Heart left ventricle (tissue), 16 donors: ENCODE data around the gene ASCL2. TPM values are rescaled to one million over a fixed set of nuclear protein-coding genes. Genes with fewer than 3 reads are reported as not detected.
A peak's percentile ranks its signal among the peaks of the same experiment; 100 is the strongest.

ENCODE experiments used
- ATAC-seq, 4 donors: fragments of 200-7000 bp; cut with Tn5 transposase; one replicate each; pipeline ENCODE4 v1.9.1; 2020 to 2022; ENCODE audit warnings: moderate library complexity in 4 of 4, mild to moderate bottlenecking in 3 of 4, moderate number of reproducible peaks in 1 of 4
- DNase-seq, 5 donors: peaks; one replicate each; pipeline ENCODE4 v3.0.0-alpha.2; 2020
- H3K27ac ChIP-seq, 12 donors: fragments of 200-600 bp; sonication (generic) in 4 of 12; one replicate each; pipeline versions ENCODE4 v1.5.0 to v1.8.0; 2016 to 2022; ENCODE audit warnings: mild to moderate bottlenecking in 2 of 12
- H3K27me3 ChIP-seq, 9 donors: fragments of 200-600 bp; sonication (generic) in 2 of 9; one replicate each; pipeline versions ENCODE4 v1.5.1 to v1.8.0; 2016 to 2022; ENCODE audit warnings: mild to moderate bottlenecking in 3 of 9
- H3K36me3 ChIP-seq, 9 donors: fragments of 200-600 bp; sonication (generic) in 2 of 9; one replicate each; pipeline versions ENCODE4 v1.5.0 to v1.8.0; 2018 to 2022; ENCODE audit warnings: mild to moderate bottlenecking in 2 of 9
- H3K4me1 ChIP-seq, 12 donors: fragments of 200-600 bp; sonication (generic) in 4 of 12; one replicate each; pipeline versions ENCODE4 v1.5.0 to v1.8.0; 2016 to 2022; ENCODE audit warnings: mild to moderate bottlenecking in 3 of 12
- H3K4me3 ChIP-seq, 12 donors: fragments of 200-600 bp; sonication (generic) in 4 of 12; one replicate each; pipeline versions ENCODE4 v1.5.0 to v1.8.0; 2017 to 2022; ENCODE audit warnings: mild to moderate bottlenecking in 9 of 12, moderate library complexity in 4 of 12
- H3K9me3 ChIP-seq, 12 donors: fragments of 200-600 bp; sonication (generic) in 4 of 12; one replicate each; pipeline versions ENCODE4 v1.5.0 to v1.8.0; 2016 to 2022; ENCODE audit warnings: mild to moderate bottlenecking in 1 of 12
- CTCF ChIP-seq, 12 donors: fragments of 200-600 bp; sonication (generic) in 4 of 12; IDR thresholded peaks; one replicate each; pipeline versions ENCODE4 v1.5.0 to v1.8.0; 2018 to 2022; ENCODE audit warnings: antibody characterized with exemption in 12 of 12, mild to moderate bottlenecking in 5 of 12
- POLR2A ChIP-seq, 2 donors: fragments of 450-650 bp; IDR thresholded peaks; one replicate each; pipeline ENCODE4 v1.6.1; 2017; ENCODE audit warnings: antibody characterized with exemption in 2 of 2, mild to moderate bottlenecking in 2 of 2, moderate library complexity in 2 of 2
- WGBS, 4 donors: extraction: QIAGEN DNeasy Blood & Tissue Kit in 2 of 4; methylation state at CpG; one replicate each; pipeline versions ENCODE4 v1.1.5 to v1.1.7; 2013 to 2018; 5-methylcytosine and 5-hydroxymethylcytosine counted together
- intact Hi-C, 10 donors: fragments of 100-400 bp; cut with DNase I; formaldehyde crosslinking; loops; one replicate each; pipeline versions ENCODE4 v1.11.1 to v1.14.2; 2022
- polyA plus RNA-seq, 2 donors: library from polyadenylated mRNA; stranded (reverse); fragments of 200-250 nt; gene quantifications; one replicate each; pipeline ENCODE4 v1.2.3, GENCODE V29; 2013
- total RNA-seq, 9 donors: library from RNA; depleted of rRNA in 2 of 9; stranded (reverse); fragments of >200 nt in 2 of 9; fragmentation: NEBNext Ultra II Directional in 3 of 9; extraction: Animal tissue kit (Norgen Biotek cat#: 25700) in 3 of 9; gene quantifications; one replicate each; pipeline versions ENCODE4 v1.1.0 to v1.2.4, GENCODE V29; 2016 to 2023
- donor health status: ischemic (EF 13 %, LVEDD 7.1; RV severe dilation, severe dysfunction).
- donor health status: healthy with polysubstance abuse.
- donor health status: DM: no; HTN: yes; CAD: no.
- donor health status: DM: no; HTN: no; CAD: no.
- donor health status: ischemic (EF 25% LVEDD 6.9; RV normal size, moderate dysfunction).
- donor health status: ischemic (EF 25% LVEDD 5.7; RV mildly dilated, moderate dysfunction).
- donor health status: healthy.
- donor health status: DM: yes; HTN: yes; CAD: no.
- donor health status: ischemic (EF 35%, LVEDD 5.7; RV mildly dilated, moderate dysfunction).
- donor health status: nonischemic (EF 11% LVEDD 7.7; RV severe dilation, severe dysfunction).
- donor health status: DM: yes; HTN: yes; CAD: no.
- donor health status: PGD.
- donor health status: ischemic (EF 29% LVEDD 5.4; RV normal size, mild dysfunction).
- donor health status: nonischemic (EF 23%, LVEDD 6.1; RV moderate dilation, normal function).

Gene ASCL2
- total and polyA plus RNA-seq, 11 donors: 0.07 to 2.3 (median 0.43) TPM; not detected in 7

- intact Hi-C loops: no loop called here
These were observed 7.9 kb downstream of the ASCL2 start for GRCh38 chr11:2262301-2263070.

GRCh38 chr11:2261436-2262230 is 8.8 kb downstream of the ASCL2 start:
- TF ChIP-seq POLR2A (IDR thresholded peaks at IDR 0.05) (no peak), CTCF (IDR thresholded peaks at IDR 0.05) (no peak)
- Histone ChIP-seq H3K27me3 (peaks cover 0 to 28% (median 0%) of the 10 kb centered on the region in 9 donors), H3K36me3 (no peaks in the 10 kb centered on the region), H3K4me3 (no peak overlapping the region), H3K4me1 (peaks cover 0 to 21% (median 0%) of the 10 kb centered on the region in 12 donors), H3K27ac (no peak overlapping the region), H3K9me3 (no peaks in the 10 kb centered on the region)
- ATAC-seq (no peak), DNase-seq (no peak)
- intact Hi-C loops: no loop called here
- 73 to 78% (median 76%) methylated on average over 20 to 21 of the region's 21 CpGs for WGBS, 4 donors

More at GRCh38 chr11:2262301-2263070, 7.9 kb downstream of the ASCL2 start:
- H3K9me3 ChIP-seq: no peaks in the 10 kb centered on the region
- no peak for ATAC-seq
- H3K27me3 ChIP-seq: peaks cover 0 to 32% (median 4%) of the 10 kb centered on the region in 9 donors
- DNase-seq: no peak
- no peak overlapping the region for H3K4me3 ChIP-seq
- no peak overlapping the region for H3K27ac ChIP-seq
- WGBS, 4 donors: 86 to 92% (median 89%) methylated on average over 16 to 18 of the region's 18 CpGs
- H3K4me1 ChIP-seq: peaks cover 0 to 23% (median 0%) of the 10 kb centered on the region in 12 donors
- no peaks in the 10 kb centered on the region for H3K36me3 ChIP-seq
- no peak for TF ChIP-seq POLR2A (IDR thresholded peaks at IDR 0.05)
- TF ChIP-seq CTCF (IDR thresholded peaks at IDR 0.05): no peak

- peaks cover 0 to 27% (median 0%) of the 10 kb centered on the region in 9 donors for H3K27me3 ChIP-seq
- no peaks in the 10 kb centered on the region for H3K9me3 ChIP-seq
- TF ChIP-seq CTCF (IDR thresholded peaks at IDR 0.05) (no peak), POLR2A (IDR thresholded peaks at IDR 0.05) (no peak)
- ATAC-seq (no peak), DNase-seq (peak in 2 of 5 donors; percentile 15 to 37)
- no peak overlapping the region for H3K4me3 ChIP-seq
- no peaks in the 10 kb centered on the region for H3K36me3 ChIP-seq
- intact Hi-C loops: no loop called here
- WGBS, 4 donors: 84 to 88% (median 85%) methylated on average over 10 to 26 of the region's 26 CpGs
- no peak overlapping the region for H3K27ac ChIP-seq
- H3K4me1 ChIP-seq: peaks cover 0 to 12% (median 0%) of the 10 kb centered on the region in 12 donors
These were observed 9.7 kb downstream of the ASCL2 start for GRCh38 chr11:2260491-2261364.
